ENCODE measurements around the gene SLC50A1.

DNA sequence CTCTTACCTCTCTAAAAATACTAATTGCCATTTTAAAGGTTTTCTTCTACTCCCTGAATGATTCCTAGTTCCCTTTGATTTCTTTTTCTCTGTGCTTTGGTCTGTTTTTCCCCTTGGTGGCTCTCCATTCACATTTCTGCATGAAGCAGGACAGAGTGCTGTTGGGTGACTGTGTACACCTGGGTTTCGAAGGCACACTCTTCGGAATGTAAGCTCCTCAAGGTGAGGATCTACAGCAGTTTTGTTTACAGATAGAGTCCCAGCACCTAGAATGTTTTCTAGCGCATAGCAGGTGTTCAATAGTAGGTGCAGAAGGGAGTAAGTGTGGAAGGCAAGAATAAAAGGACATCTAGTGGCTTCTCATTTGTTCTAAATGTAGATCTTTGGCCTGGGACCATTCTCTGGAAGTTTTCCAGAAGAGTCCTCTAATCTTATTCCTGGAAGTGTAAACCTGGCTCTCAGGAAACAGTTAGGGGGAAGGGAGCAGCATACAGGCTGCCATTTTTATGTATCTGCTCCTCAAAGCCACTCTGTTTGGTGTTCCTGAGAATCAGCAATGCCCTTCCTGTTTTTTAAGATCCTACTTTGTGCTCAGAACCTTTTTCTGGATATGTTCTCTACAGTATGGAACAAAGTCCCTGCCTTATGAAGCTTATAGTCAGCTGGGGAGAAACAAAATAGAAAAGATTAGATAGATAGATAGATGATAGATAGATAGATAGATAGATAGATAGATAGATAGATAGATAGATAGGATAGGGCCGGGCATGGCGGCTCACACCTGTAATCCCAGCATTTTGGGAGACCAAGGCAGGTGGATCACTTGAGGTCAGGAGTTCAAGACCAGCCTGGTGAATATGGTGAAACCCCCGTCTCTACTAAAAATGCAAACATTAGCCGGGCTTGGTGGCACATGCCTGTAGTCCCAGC is 30.8 kb upstream of the SLC50A1 start:
- TF ChIP-seq, protein P1, sequence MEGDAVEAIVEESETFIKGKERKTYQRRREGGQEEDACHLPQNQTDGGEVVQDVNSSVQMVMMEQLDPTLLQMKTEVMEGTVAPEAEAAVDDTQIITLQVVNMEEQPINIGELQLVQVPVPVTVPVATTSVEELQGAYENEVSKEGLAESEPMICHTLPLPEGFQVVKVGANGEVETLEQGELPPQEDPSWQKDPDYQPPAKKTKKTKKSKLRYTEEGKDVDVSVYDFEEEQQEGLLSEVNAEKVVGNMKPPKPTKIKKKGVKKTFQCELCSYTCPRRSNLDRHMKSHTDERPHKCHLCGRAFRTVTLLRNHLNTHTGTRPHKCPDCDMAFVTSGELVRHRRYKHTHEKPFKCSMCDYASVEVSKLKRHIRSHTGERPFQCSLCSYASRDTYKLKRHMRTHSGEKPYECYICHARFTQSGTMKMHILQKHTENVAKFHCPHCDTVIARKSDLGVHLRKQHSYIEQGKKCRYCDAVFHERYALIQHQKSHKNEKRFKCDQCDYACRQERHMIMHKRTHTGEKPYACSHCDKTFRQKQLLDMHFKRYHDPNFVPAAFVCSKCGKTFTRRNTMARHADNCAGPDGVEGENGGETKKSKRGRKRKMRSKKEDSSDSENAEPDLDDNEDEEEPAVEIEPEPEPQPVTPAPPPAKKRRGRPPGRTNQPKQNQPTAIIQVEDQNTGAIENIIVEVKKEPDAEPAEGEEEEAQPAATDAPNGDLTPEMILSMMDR (IDR thresholded peaks at IDR 0.05; ENCODE audit: insufficient read depth, low read length), result no peak
- no peak for TF ChIP-seq POLR2AphosphoS5 (IDR thresholded peaks at IDR 0.05; ENCODE audit: low read depth)

Measured in HL-60 (cell line).